Heart left ventricle (tissue), 16 donors: Measurements from ENCODE around the gene ANKRD28. TPM values are rescaled to one million over a fixed set of nuclear protein-coding genes. Genes with fewer than 3 reads are reported as not detected.
A peak's percentile ranks its signal among the peaks of the same experiment; 100 is the strongest.

Experiments
- ATAC-seq, 4 donors: fragments of 200-7000 bp; cut with Tn5 transposase; one replicate each; pipeline ENCODE4 v1.9.1; 2020 to 2022; ENCODE audit warnings: moderate library complexity in 4 of 4, mild to moderate bottlenecking in 3 of 4, moderate number of reproducible peaks in 1 of 4
- DNase-seq, 5 donors: peaks; one replicate each; pipeline ENCODE4 v3.0.0-alpha.2; 2020
- H3K27ac ChIP-seq, 12 donors: fragments of 200-600 bp; sonication (generic) in 4 of 12; one replicate each; pipeline versions ENCODE4 v1.5.0 to v1.8.0; 2016 to 2022; ENCODE audit warnings: mild to moderate bottlenecking in 2 of 12
- H3K27me3 ChIP-seq, 9 donors: fragments of 200-600 bp; sonication (generic) in 2 of 9; one replicate each; pipeline versions ENCODE4 v1.5.1 to v1.8.0; 2016 to 2022; ENCODE audit warnings: mild to moderate bottlenecking in 3 of 9
- H3K36me3 ChIP-seq, 9 donors: fragments of 200-600 bp; sonication (generic) in 2 of 9; one replicate each; pipeline versions ENCODE4 v1.5.0 to v1.8.0; 2018 to 2022; ENCODE audit warnings: mild to moderate bottlenecking in 2 of 9
- H3K4me1 ChIP-seq, 12 donors: fragments of 200-600 bp; sonication (generic) in 4 of 12; one replicate each; pipeline versions ENCODE4 v1.5.0 to v1.8.0; 2016 to 2022; ENCODE audit warnings: mild to moderate bottlenecking in 3 of 12
- H3K4me3 ChIP-seq, 12 donors: fragments of 200-600 bp; sonication (generic) in 4 of 12; one replicate each; pipeline versions ENCODE4 v1.5.0 to v1.8.0; 2017 to 2022; ENCODE audit warnings: mild to moderate bottlenecking in 9 of 12, moderate library complexity in 4 of 12
- H3K9me3 ChIP-seq, 12 donors: fragments of 200-600 bp; sonication (generic) in 4 of 12; one replicate each; pipeline versions ENCODE4 v1.5.0 to v1.8.0; 2016 to 2022; ENCODE audit warnings: mild to moderate bottlenecking in 1 of 12
- CTCF ChIP-seq, 12 donors: fragments of 200-600 bp; sonication (generic) in 4 of 12; IDR thresholded peaks; one replicate each; pipeline versions ENCODE4 v1.5.0 to v1.8.0; 2018 to 2022; ENCODE audit warnings: antibody characterized with exemption in 12 of 12, mild to moderate bottlenecking in 5 of 12
- POLR2A ChIP-seq, 2 donors: fragments of 450-650 bp; IDR thresholded peaks; one replicate each; pipeline ENCODE4 v1.6.1; 2017; ENCODE audit warnings: antibody characterized with exemption in 2 of 2, mild to moderate bottlenecking in 2 of 2, moderate library complexity in 2 of 2
- WGBS, 4 donors: extraction: QIAGEN DNeasy Blood & Tissue Kit in 2 of 4; methylation state at CpG; one replicate each; pipeline versions ENCODE4 v1.1.5 to v1.1.7; 2013 to 2018; 5-methylcytosine and 5-hydroxymethylcytosine counted together
- intact Hi-C, 10 donors: fragments of 100-400 bp; cut with DNase I; formaldehyde crosslinking; loops; one replicate each; pipeline versions ENCODE4 v1.11.1 to v1.14.2; 2022
- polyA plus RNA-seq, 2 donors: library from polyadenylated mRNA; stranded (reverse); fragments of 200-250 nt; gene quantifications; one replicate each; pipeline ENCODE4 v1.2.3, GENCODE V29; 2013
- total RNA-seq, 9 donors: library from RNA; depleted of rRNA in 2 of 9; stranded (reverse); fragments of >200 nt in 2 of 9; fragmentation: NEBNext Ultra II Directional in 3 of 9; extraction: Animal tissue kit (Norgen Biotek cat#: 25700) in 3 of 9; gene quantifications; one replicate each; pipeline versions ENCODE4 v1.1.0 to v1.2.4, GENCODE V29; 2016 to 2023
- donor health status: ischemic (EF 13 %, LVEDD 7.1; RV severe dilation, severe dysfunction).
- donor health status: healthy with polysubstance abuse.
- donor health status: DM: no; HTN: yes; CAD: no.
- donor health status: DM: no; HTN: no; CAD: no.
- donor health status: ischemic (EF 25% LVEDD 6.9; RV normal size, moderate dysfunction).
- donor health status: ischemic (EF 25% LVEDD 5.7; RV mildly dilated, moderate dysfunction).
- donor health status: healthy.
- donor health status: DM: yes; HTN: yes; CAD: no.
- donor health status: ischemic (EF 35%, LVEDD 5.7; RV mildly dilated, moderate dysfunction).
- donor health status: nonischemic (EF 11% LVEDD 7.7; RV severe dilation, severe dysfunction).
- donor health status: DM: yes; HTN: yes; CAD: no.
- donor health status: PGD.
- donor health status: ischemic (EF 29% LVEDD 5.4; RV normal size, mild dysfunction).
- donor health status: nonischemic (EF 23%, LVEDD 6.1; RV moderate dilation, normal function).

Gene ANKRD28
- total and polyA plus RNA-seq, 11 donors, result 4.9 to 32.1 (median 24.3) TPM

- WGBS, 4 donors, result 98 to 100% (median 99%) methylated on average over 2 of the region's 2 CpGs
- Histone ChIP-seq H3K27ac (no peak overlapping the region), H3K36me3 (peaks cover 0 to 36% (median 15%) of the 10 kb centered on the region in 9 donors), H3K9me3 (no peaks in the 10 kb centered on the region), H3K4me1 (no peaks in the 10 kb centered on the region), H3K4me3 (no peak overlapping the region), H3K27me3 (no peaks in the 10 kb centered on the region)
- TF ChIP-seq CTCF (IDR thresholded peaks at IDR 0.05) (no peak), POLR2A (IDR thresholded peaks at IDR 0.05) (no peak)
- ATAC-seq, result no peak
- DNase-seq, result no peak
- intact Hi-C loops, result no loop called here
Observed at GRCh38 chr3:15731024-15731423, 66.8 kb downstream of the ANKRD28 start.

GRCh38 chr3:15728766-15729165 is 69.0 kb downstream of the ANKRD28 start:
- TF ChIP-seq CTCF (IDR thresholded peaks at IDR 0.05) (no peak), POLR2A (IDR thresholded peaks at IDR 0.05) (no peak)
- H3K9me3 ChIP-seq, result no peaks in the 10 kb centered on the region
- peak in 2 of 4 donors; percentile 42 to 47 for ATAC-seq
- DNase-seq, result no peak
- no peaks in the 10 kb centered on the region for H3K4me1 ChIP-seq
- no peaks in the 10 kb centered on the region for H3K27me3 ChIP-seq
- intact Hi-C loops, result no loop called here
- H3K27ac ChIP-seq, result no peak overlapping the region
- no peak overlapping the region for H3K4me3 ChIP-seq
- H3K36me3 ChIP-seq, result peaks cover 0 to 26% (median 13%) of the 10 kb centered on the region in 9 donors

- DNase-seq (no peak), ATAC-seq (no peak)
- no peak overlapping the region for H3K4me3 ChIP-seq
- intact Hi-C loops, result no loop called here
- 95 to 98% (median 96%) methylated on average over 2 of the region's 2 CpGs for WGBS, 4 donors
- no peaks in the 10 kb centered on the region for H3K4me1 ChIP-seq
- H3K36me3 ChIP-seq, result peaks cover 0 to 38% (median 22%) of the 10 kb centered on the region in 9 donors
- H3K9me3 ChIP-seq, result no peaks in the 10 kb centered on the region
- H3K27ac ChIP-seq, result no peak overlapping the region
- TF ChIP-seq CTCF (IDR thresholded peaks at IDR 0.05) (no peak), POLR2A (IDR thresholded peaks at IDR 0.05) (no peak)
- no peaks in the 10 kb centered on the region for H3K27me3 ChIP-seq
Observed at GRCh38 chr3:15726881-15727280, 70.9 kb downstream of the ANKRD28 start.

- Histone ChIP-seq H3K27me3 (no peaks in the 10 kb centered on the region), H3K9me3 (no peaks in the 10 kb centered on the region), H3K4me1 (no peaks in the 10 kb centered on the region), H3K4me3 (no peak overlapping the region), H3K36me3 (peaks cover 0 to 45% (median 29%) of the 10 kb centered on the region in 9 donors), H3K27ac (no peak overlapping the region)
- WGBS, 4 donors, result 68 to 81% (median 77%) methylated on average over 2 of the region's 2 CpGs
- DNase-seq (no peak), ATAC-seq (no peak)
- TF ChIP-seq POLR2A (IDR thresholded peaks at IDR 0.05), result no peak
- no peak for TF ChIP-seq CTCF (IDR thresholded peaks at IDR 0.05)
- intact Hi-C loops, result no loop called here
Observed at GRCh38 chr3:15726043-15726442, 71.7 kb downstream of the ANKRD28 start.
